HG03039 (cell line): Measurements from ENCODE around the gene TADA2B.

Experiments used
- ATAC-seq: cut with Tn5 transposase; IDR thresholded peaks from one replicate; pipeline ENCODE4 v1.9.1; 2021; ENCODE audit warnings: mild to moderate bottlenecking, moderate library complexity; ENCODE audit not compliant: unreplicated experiment

Gene TADA2B

GRCh38 chr4:7017446-7018048 is 25.6 kb upstream of the TADA2B start:
- no peak for ATAC-seq

GRCh38 chr4:7018281-7018680 is 24.9 kb upstream of the TADA2B start:
- no peak for ATAC-seq

- ATAC-seq: no peak
These were observed 23.8 kb upstream of the TADA2B start for GRCh38 chr4:7019367-7019766.

- no peak for ATAC-seq
These were observed 22.9 kb upstream of the TADA2B start for GRCh38 chr4:7020290-7020689.

- ATAC-seq: no peak
These were observed 22.3 kb upstream of the TADA2B start for GRCh38 chr4:7020856-7021255.

GRCh38 chr4:7021355-7021754 is 21.8 kb upstream of the TADA2B start:
- no peak for ATAC-seq

GRCh38 chr4:7021930-7022664 is 21.1 kb upstream of the TADA2B start:
- no peak for ATAC-seq

- no peak for ATAC-seq
These were observed 19.7 kb upstream of the TADA2B start for GRCh38 chr4:7023486-7023885.

- ATAC-seq: no peak
These were observed 19.3 kb upstream of the TADA2B start for GRCh38 chr4:7023901-7024300.

GRCh38 chr4:7024336-7024890 is 18.8 kb upstream of the TADA2B start:
- ATAC-seq: no peak

- ATAC-seq: no peak
These were observed 18.1 kb upstream of the TADA2B start for GRCh38 chr4:7025040-7025602.

GRCh38 chr4:7026107-7026506 is 17.1 kb upstream of the TADA2B start:
- no peak for ATAC-seq

- ATAC-seq: no peak
These were observed 15.9 kb upstream of the TADA2B start for GRCh38 chr4:7027284-7027683.

- no peak for ATAC-seq
These were observed 15.3 kb upstream of the TADA2B start for GRCh38 chr4:7027913-7028312.

- no peak for ATAC-seq
These were observed 14.0 kb upstream of the TADA2B start for GRCh38 chr4:7029212-7029611.

- ATAC-seq: no peak
These were observed 13.3 kb upstream of the TADA2B start for GRCh38 chr4:7029921-7030320.

GRCh38 chr4:7030856-7031255 is 12.3 kb upstream of the TADA2B start:
- ATAC-seq: no peak

- no peak for ATAC-seq
These were observed 11.4 kb upstream of the TADA2B start for GRCh38 chr4:7031558-7032449.

- no peak for ATAC-seq
These were observed 10.6 kb upstream of the TADA2B start for GRCh38 chr4:7032596-7032995.

- no peak for ATAC-seq
These were observed 8.7 kb upstream of the TADA2B start for GRCh38 chr4:7034262-7035081.
